ENCODE measurements around the gene UBE3D. TPM values are rescaled to one million over a fixed set of nuclear protein-coding genes. Genes with fewer than 3 reads are reported as not detected.

The UBE3D gene
- total RNA-seq, 1 experiment from 2014 or later, result 5.5 TPM

- Histone ChIP-seq H3K9me2 (ENCODE audit: insufficient read depth) (no peaks in the 10 kb centered on the region), H3K4me1 (replicated peaks; ENCODE audit: insufficient read depth) (peaks cover 6% of the 10 kb centered on the region), H3K9me3 (ENCODE audit: insufficient read depth, low read depth) (no peaks in the 10 kb centered on the region), H3F3A (ENCODE audit: insufficient read depth, low read depth) (no peaks in the 10 kb centered on the region), H3K79me2 (ENCODE audit: low read depth) (peaks cover 13% of the 10 kb centered on the region; the same call in 1 of the 2 replicates), H3K36me3 (ENCODE audit: low read depth) (no peaks in the 10 kb centered on the region), H3K4me2 (no peak overlapping the region), H3K27me3 (ENCODE audit: insufficient read depth, low read depth) (no peaks in the 10 kb centered on the region), H3K27ac (no peak overlapping the region), H4K20me1 (ENCODE audit: insufficient read depth) (no peaks in the 10 kb centered on the region), H2AFZ (no peak overlapping the region), H3K4me3 (no peak overlapping the region)
- TF ChIP-seq CTCF (conservative IDR thresholded peaks at IDR 0.05) (no peak), EZH2 (IDR thresholded peaks at IDR 0.05; ENCODE audit: low read depth) (no peak)
- ChIA-PET POLR2A (ENCODE audit: unreplicated experiment) (no interaction called here), CTCF (no interaction called here)
- no peak for DNase-seq
- no TSS peak for BruUV-seq (replicated peaks)
- intact Hi-C loops (cut with micrococcal nuclease; ENCODE audit: unreplicated experiment), result loop anchor here (10.0 kb wide), 1 partner anchor 803 kb away; no protein-coding TSS in a partner anchor
Observed at GRCh38 chr6:83062225-83062624, 3.4 kb downstream of the UBE3D start.

- Histone ChIP-seq H3K9me3 (ENCODE audit: insufficient read depth, low read depth) (no peaks in the 10 kb centered on the region), H3K4me2 (no peak overlapping the region), H3K27ac (no peak overlapping the region), H3K79me2 (ENCODE audit: low read depth) (peaks cover 13% of the 10 kb centered on the region; the same call in 1 of the 2 replicates), H3F3A (ENCODE audit: insufficient read depth, low read depth) (no peaks in the 10 kb centered on the region), H4K20me1 (ENCODE audit: insufficient read depth) (no peaks in the 10 kb centered on the region), H3K36me3 (ENCODE audit: low read depth) (no peaks in the 10 kb centered on the region), H3K9me2 (ENCODE audit: insufficient read depth) (no peaks in the 10 kb centered on the region), H3K27me3 (ENCODE audit: insufficient read depth, low read depth) (no peaks in the 10 kb centered on the region), H2AFZ (no peak overlapping the region), H3K4me1 (replicated peaks; ENCODE audit: insufficient read depth) (peaks cover 6% of the 10 kb centered on the region), H3K4me3 (no peak overlapping the region)
- POLR2A ChIA-PET (ENCODE audit: unreplicated experiment), result no interaction called here
- TF ChIP-seq EZH2 (IDR thresholded peaks at IDR 0.05; ENCODE audit: low read depth) (no peak), CTCF (conservative IDR thresholded peaks at IDR 0.05) (no peak)
- CTCF ChIA-PET, result no interaction called here
- intact Hi-C loops (cut with micrococcal nuclease; ENCODE audit: unreplicated experiment), result loop anchor here (10.0 kb wide), 1 partner anchor 804 kb away; no protein-coding TSS in a partner anchor
- no peak for DNase-seq
- BruUV-seq (replicated peaks), result no TSS peak
Observed at GRCh38 chr6:83061190-83061589, 4.5 kb downstream of the UBE3D start.

- ChIA-PET POLR2A (ENCODE audit: unreplicated experiment) (no interaction called here), CTCF (interaction anchor here (0.5 to 1.2 kb wide), 4 partner anchors 414 to 867 kb away, joined by 3 to 4 read pairs (median 4); no protein-coding TSS in a partner anchor)
- DNase-seq, result peak in 1 of 2 experiments; percentile 44
- BruUV-seq (replicated peaks), result no TSS peak
- H4K20me1 ChIP-seq (ENCODE audit: insufficient read depth), result no peaks in the 10 kb centered on the region
- no peak for TF ChIP-seq EZH2 (IDR thresholded peaks at IDR 0.05; ENCODE audit: low read depth)
- TF ChIP-seq CTCF (conservative IDR thresholded peaks at IDR 0.05), result peak; percentile 64
- H3K9me3 ChIP-seq (ENCODE audit: insufficient read depth, low read depth), result no peaks in the 10 kb centered on the region
- H3K27ac ChIP-seq, result no peak overlapping the region
- no peaks in the 10 kb centered on the region for H3K4me1 ChIP-seq (replicated peaks; ENCODE audit: insufficient read depth)
- no peaks in the 10 kb centered on the region for H3K27me3 ChIP-seq (ENCODE audit: insufficient read depth, low read depth)
- H2AFZ ChIP-seq, result no peak overlapping the region
- H3K9me2 ChIP-seq (ENCODE audit: insufficient read depth), result no peaks in the 10 kb centered on the region
- intact Hi-C loops (cut with micrococcal nuclease; ENCODE audit: unreplicated experiment), result loop anchor here (1.0 to 10.0 kb wide), 2 partner anchors 693 to 806 kb away; partner anchors contain the start of gene TPBG
- H3K79me2 ChIP-seq (ENCODE audit: low read depth), result no peaks in the 10 kb centered on the region
- H3K36me3 ChIP-seq (ENCODE audit: low read depth), result no peaks in the 10 kb centered on the region
- H3K4me2 ChIP-seq, result no peak overlapping the region
- no peaks in the 10 kb centered on the region for H3F3A ChIP-seq (ENCODE audit: insufficient read depth, low read depth)
- H3K4me3 ChIP-seq, result no peak overlapping the region
Observed at GRCh38 chr6:83057705-83058321, 7.8 kb downstream of the UBE3D start.
